CD4-positive, alpha-beta T cell (primary cell): ENCODE measurements around the gene CCDC137. TPM values are rescaled to one million over a fixed set of nuclear protein-coding genes. Genes with fewer than 3 reads are reported as not detected.

ENCODE experiments used
- ATAC-seq: fragments of 200-7000 bp; cut with Tn5 transposase; one replicate; pipeline ENCODE4 v1.10.0; 2022; ENCODE audit warnings: mild to moderate bottlenecking; ENCODE audit not compliant: poor library complexity
- CTCF ChIA-PET: fragments of 350-600 bp; sonication (Branson Sonifier 250); formaldehyde crosslinking; loops from one replicate; lab custom pipeline; 2021; ENCODE audit warnings: antibody characterized with exemption, inconsistent platforms; lab: Charles Lee
- POLR2A ChIA-PET: fragments of 350-600 bp; sonication (Branson Sonifier 250); formaldehyde crosslinking; loops from one replicate; lab custom pipeline; 2021; ENCODE audit warnings: antibody characterized with exemption, inconsistent platforms; lab: Charles Lee
- DNase-seq, 14 experiments: peaks; one replicate each; pipeline ENCODE4 v3.0.0-alpha.2; 2013 to 2020; ENCODE audit warnings: mixed read lengths in 2 of 14
- H3K27ac ChIP-seq, 2 donors: one replicate each; pipeline versions ENCODE4 v1.5.1 to v1.7.0; 2013; ENCODE audit warnings: low read length in 2 of 2, low read depth in 1 of 2, mild to moderate bottlenecking in 1 of 2
- H3K27me3 ChIP-seq, 2 experiments: 1 replicate in 1 of 2; 2 replicates in 1 of 2; pipeline versions ENCODE4 v1.6.1 to v1.7.0; 2013; ENCODE audit warnings: low read length in 2 of 2, control low read depth in 1 of 2, mild to moderate bottlenecking in 1 of 2, moderate library complexity in 1 of 2; ENCODE audit not compliant: insufficient read depth in 2 of 2, control insufficient read depth in 1 of 2
- H3K36me3 ChIP-seq: one replicate; pipeline ENCODE4 v1.6.1; 2013; ENCODE audit warnings: low read length, control low read depth; ENCODE audit not compliant: insufficient read depth
- H3K4me1 ChIP-seq: one replicate; pipeline ENCODE4 v1.6.1; 2013; ENCODE audit warnings: low read length, control low read depth; ENCODE audit not compliant: insufficient read depth
- H3K4me3 ChIP-seq: one replicate; pipeline ENCODE4 v1.5.1; 2013; ENCODE audit warnings: mild to moderate bottlenecking, low read length, moderate library complexity
- H3K9me3 ChIP-seq, 2 experiments: 1 replicate in 1 of 2; 2 replicates in 1 of 2; pipeline versions ENCODE4 v1.6.1 to v1.7.0; 2013; ENCODE audit warnings: low read length in 2 of 2, mild to moderate bottlenecking in 2 of 2, control low read depth in 1 of 2, moderate library complexity in 1 of 2; ENCODE audit not compliant: control insufficient read depth in 1 of 2, insufficient read depth in 1 of 2
- H3K27ac Mint-ChIP-seq: one replicate; pipeline ENCODE4 v1.8.0; 2020; ENCODE audit warnings: mixed read lengths
- H3K27me3 Mint-ChIP-seq: one replicate; pipeline ENCODE4 v1.8.0; 2021; ENCODE audit warnings: mixed read lengths
- H3K36me3 Mint-ChIP-seq: one replicate; pipeline ENCODE4 v1.8.0; 2021; ENCODE audit warnings: low read depth, mixed read lengths
- H3K4me1 Mint-ChIP-seq: one replicate; pipeline ENCODE4 v1.8.0; 2021; ENCODE audit warnings: low read depth, mixed read lengths
- H3K4me3 Mint-ChIP-seq: one replicate; pipeline ENCODE4 v1.8.0; 2020; ENCODE audit warnings: mild to moderate bottlenecking, mixed read lengths
- H3K9me3 Mint-ChIP-seq: one replicate; pipeline ENCODE4 v1.8.0; 2020; ENCODE audit warnings: mixed read lengths
- CTCF ChIP-seq: fragments of 200-600 bp; IDR thresholded peaks from one replicate; pipeline ENCODE4 v1.8.0; 2022; ENCODE audit warnings: antibody characterized with exemption, mild to moderate bottlenecking
- intact Hi-C, 2 experiments: fragments of 100-400 bp; cut with DNase I in 1 of 2; cut with micrococcal nuclease in 1 of 2; formaldehyde crosslinking; loops; one replicate each; pipeline versions ENCODE4 v1.15.1 to v1.9.0; 2023 to 2025; cut with DNase I, micrococcal nuclease
- total RNA-seq, 174 experiments: library from RNA in 2 of 174; stranded (reverse) in 2 of 174; gene quantifications; one replicate each; pipeline ENCODE4 v1.2.3 and lab custom pipeline; 2021 to 2026

The CCDC137 gene
- total RNA-seq, 2 experiments from 2014 or later = 20.8 to 21.7 TPM

- peaks cover 28% of the 10 kb centered on the region for H3K4me1 ChIP-seq
- H3K27ac ChIP-seq = no peak overlapping the region
- Mint-ChIP-seq H3K4me1 (peaks cover 14% of the 10 kb centered on the region), H3K27me3 (peaks cover 13% of the 10 kb centered on the region), H3K27ac (no peak overlapping the region), H3K36me3 (no peaks in the 10 kb centered on the region), H3K9me3 (no peaks in the 10 kb centered on the region), H3K4me3 (no peak overlapping the region)
- POLR2A ChIA-PET = interaction anchor here (1.1 kb wide), 1 partner anchor 20 kb away, joined by 3 read pairs; no protein-coding TSS in a partner anchor
- no peak for ATAC-seq
- no peaks in the 10 kb centered on the region for H3K9me3 ChIP-seq
- intact Hi-C loops = no loop called here
- peaks cover 7 to 12% of the 10 kb centered on the region in 2 experiments for H3K27me3 ChIP-seq
- TF ChIP-seq CTCF = no peak
- no peaks in the 10 kb centered on the region for H3K36me3 ChIP-seq
- DNase-seq = peak in 1 of 14 experiments; percentile 16
- no peak overlapping the region for H3K4me3 ChIP-seq
- CTCF ChIA-PET = no interaction called here
These were observed 11.0 kb upstream of the CCDC137 start for GRCh38 chr17:81655378-81656117.

GRCh38 chr17:81656118-81656743, 10.3 kb upstream of the CCDC137 start, which contains the start of gene PDE6G:
PDE6G (minus strand) TSS chr17:81656542; CDS start chr17:81653305, 3,237 bp downstream.
- Histone ChIP-seq H3K27ac (no peak within 1 kb of the TSS), H3K9me3 (no peaks in the 10 kb centered on the region), H3K27me3 (peaks cover 4 to 5% of the 10 kb centered on the region in 2 experiments), H3K4me3 (no peak within 1 kb of the TSS), H3K4me1 (peaks cover 28% of the 10 kb centered on the region), H3K36me3 (no peaks in the 10 kb centered on the region)
- H3K36me3 Mint-ChIP-seq = no peaks in the 10 kb centered on the region
- ChIA-PET CTCF (no interaction called here), POLR2A (interaction anchor here (1.1 kb wide), 1 partner anchor 19 kb away, joined by 3 read pairs; no protein-coding TSS in a partner anchor)
- TF ChIP-seq CTCF = no peak
- DNase-seq = peak in 1 of 14 experiments; percentile 8
- peaks cover 13% of the 10 kb centered on the region for H3K27me3 Mint-ChIP-seq
- no peaks in the 10 kb centered on the region for H3K9me3 Mint-ChIP-seq
- intact Hi-C loops = no loop called here
- peaks cover 14% of the 10 kb centered on the region for H3K4me1 Mint-ChIP-seq
- H3K27ac Mint-ChIP-seq = no peak within 1 kb of the TSS
- no peak for ATAC-seq
- H3K4me3 Mint-ChIP-seq = no peak within 1 kb of the TSS

GRCh38 chr17:81656835-81657234, 9.7 kb upstream of the CCDC137 start:
- Mint-ChIP-seq H3K4me3 (no peak overlapping the region), H3K4me1 (peaks cover 15% of the 10 kb centered on the region), H3K9me3 (no peaks in the 10 kb centered on the region), H3K27me3 (peaks cover 10% of the 10 kb centered on the region), H3K27ac (no peak overlapping the region), H3K36me3 (no peaks in the 10 kb centered on the region)
- ChIA-PET POLR2A (no interaction called here), CTCF (no interaction called here)
- no peak for TF ChIP-seq CTCF
- ATAC-seq = no peak
- H3K9me3 ChIP-seq = no peaks in the 10 kb centered on the region
- intact Hi-C loops = no loop called here
- no peaks in the 10 kb centered on the region for H3K36me3 ChIP-seq
- peaks cover 0 to 4% of the 10 kb centered on the region in 2 experiments for H3K27me3 ChIP-seq
- no peak overlapping the region for H3K4me3 ChIP-seq
- no peak overlapping the region for H3K27ac ChIP-seq
- H3K4me1 ChIP-seq = peaks cover 30% of the 10 kb centered on the region
- peak in 1 of 14 experiments; percentile 13 for DNase-seq
